GM10248 (cell line): ENCODE results near the gene MAPK8IP3.
"Not testable (repeated sequence)": the region's sequence is repeated elsewhere in the genome, so short reads cannot be mapped to it uniquely, and the experiment has no call there.

ENCODE experiments used
- CTCF ChIA-PET: fragments of 300-600 bp; sonication (Branson Sonifier 250); formaldehyde crosslinking; extraction: SDS; loops from one replicate; lab custom pipeline; 2021; ENCODE audit warnings: antibody characterized with exemption; lab: Yijun Ruan, JAX
- POLR2A ChIA-PET: fragments of 350-650 bp; sonication (Branson Sonifier 250); formaldehyde crosslinking; extraction: SDS; loops from one replicate; lab custom pipeline; 2020; ENCODE audit warnings: antibody characterized with exemption; lab: Yijun Ruan, JAX
- DNase-seq: peaks from one replicate; pipeline ENCODE4 v3.0.0; 2012; ENCODE audit errors: extremely low spot score
- CTCF ChIP-seq: IDR thresholded peaks from 2 replicates; pipeline ENCODE4 v1.5.1; 2012; ENCODE audit warnings: mild to moderate bottlenecking, low read depth; ENCODE audit errors: extremely low read depth, missing control alignments, control extremely low read depth

MAPK8IP3 gene

GRCh38 chr16:1713331-1713730 lies 7.3 kb downstream of the MAPK8IP3 start:
- ChIA-PET CTCF (no interaction called here), POLR2A (no interaction called here)
- DNase-seq, result no peak
- TF ChIP-seq CTCF, result no peak

- no peak for TF ChIP-seq CTCF
- POLR2A ChIA-PET, result no interaction called here
- CTCF ChIA-PET, result interaction anchor here (0.5 kb wide), 1 partner anchor 8 kb away, joined by 3 read pairs; the partner anchor contains the start of gene MAPK8IP3
- DNase-seq, result peak; percentile 55
Observed at GRCh38 chr16:1713933-1714332, 7.9 kb downstream of the MAPK8IP3 start.

DNA sequence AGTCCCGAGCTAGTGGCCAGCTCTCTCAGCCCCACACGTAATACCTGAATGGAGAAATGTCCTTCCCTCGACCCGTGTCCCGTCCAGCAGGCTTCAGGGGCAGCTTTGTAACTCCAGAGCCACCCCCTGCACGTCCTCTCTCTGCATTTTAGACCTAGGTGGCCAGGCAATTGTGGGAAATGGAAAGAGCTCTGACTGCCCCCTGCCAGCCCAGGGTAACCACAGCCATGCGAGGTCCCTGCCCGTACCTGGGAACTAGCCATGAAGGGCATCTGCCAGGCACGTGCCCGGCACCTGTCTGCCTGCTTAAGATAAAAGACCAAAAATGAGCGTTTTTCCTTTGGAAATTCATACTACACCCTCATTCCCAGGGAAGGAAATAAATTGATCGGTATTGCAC lies 9.2 kb downstream of the MAPK8IP3 start:
- DNase-seq, result no peak
- ChIA-PET POLR2A (no interaction called here), CTCF (interaction anchor here (1.4 kb wide), 1 partner anchor 9 kb away, joined by 8 read pairs; the partner anchor contains the start of gene MAPK8IP3)

GRCh38 chr16:1718236-1718635 lies 12.2 kb downstream of the MAPK8IP3 start:
- DNase-seq, CTCF ChIA-PET, POLR2A ChIA-PET: not testable (repeated sequence)

More for the DNA sequence above, 9.2 kb downstream of the MAPK8IP3 start:
- no peak for TF ChIP-seq CTCF

GRCh38 chr16:1719559-1720229 lies 13.7 kb downstream of the MAPK8IP3 start:
- POLR2A ChIA-PET, DNase-seq, CTCF ChIA-PET: not testable (repeated sequence)

DNA sequence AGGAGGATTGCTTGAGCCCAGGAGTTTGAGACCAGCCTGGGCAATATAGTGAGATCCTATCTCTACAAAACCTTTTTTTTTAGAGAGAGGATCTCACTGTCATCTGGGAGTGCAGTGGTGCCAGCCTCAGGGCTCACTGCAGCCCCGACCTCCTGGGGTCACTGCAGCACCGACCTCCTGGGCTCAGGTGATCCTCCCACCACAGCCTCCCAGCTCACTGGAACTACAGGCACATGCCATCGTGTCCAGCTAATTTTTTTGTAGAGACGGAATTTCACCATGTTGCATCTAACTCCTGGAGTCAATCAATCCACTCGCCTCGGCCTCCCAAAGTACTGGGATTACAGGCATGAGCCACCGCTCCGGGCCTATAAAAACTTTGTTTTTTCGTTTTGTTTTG lies 15.4 kb downstream of the MAPK8IP3 start:
- DNase-seq, result no peak
- TF ChIP-seq CTCF, result no peak
- CTCF ChIA-PET, result no interaction called here
- POLR2A ChIA-PET, result interaction anchor here (0.6 to 0.7 kb wide), 2 partner anchors 16 to 102 kb away, joined by 3 to 5 read pairs; no protein-coding TSS in a partner anchor

GRCh38 chr16:1723450-1724147 lies 17.6 kb downstream of the MAPK8IP3 start:
- ChIA-PET POLR2A (no interaction called here), CTCF (interaction anchor here (0.6 to 3.4 kb wide), 16 partner anchors 21 to 360 kb away, joined by 3 to 14 read pairs (median 4); partner anchors contain the start of genes JPT2 and UQCC4)
- peak; percentile 64 for DNase-seq
- peak; percentile 71 for TF ChIP-seq CTCF
